Activated CD8-positive, alpha-beta memory T cell treated with anti-CD3 and anti-CD28 coated beads, Interleukin-2, amount 50 U/mL, for 1 hour (primary cell): ENCODE measurements around the gene MTFR2.

Source experiments
- DNase-seq: peaks from one replicate; pipeline ENCODE4 v3.0.0-alpha.2; 2020; ENCODE audit errors: extremely low read depth

MTFR2 gene

DNA sequence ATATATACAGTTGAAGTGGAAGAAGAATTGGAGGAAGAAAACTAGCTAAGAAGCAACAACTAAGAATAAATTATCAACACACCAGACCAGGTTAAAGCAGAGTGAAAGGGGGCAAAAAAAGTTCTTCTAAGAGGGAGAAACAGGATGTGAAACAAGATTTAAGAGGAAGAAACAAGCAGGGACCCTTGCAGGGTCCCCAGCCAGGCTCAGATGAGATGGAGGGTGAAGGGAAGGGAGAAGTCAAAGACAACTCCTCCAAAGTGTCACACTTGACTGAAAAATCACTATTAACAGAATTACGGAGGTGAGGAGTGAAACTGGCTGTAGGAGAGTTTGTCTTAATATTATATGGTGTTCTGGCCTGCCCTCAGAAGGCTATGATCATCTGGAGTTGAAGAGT, 65.4 kb downstream of the MTFR2 start:
- DNase-seq, result no peak

- no peak for DNase-seq
Observed at GRCh38 chr6:136181861-136182260, 68.2 kb downstream of the MTFR2 start.

- no peak for DNase-seq
Observed at GRCh38 chr6:136181512-136181833, 68.6 kb downstream of the MTFR2 start.
